Measurements from ENCODE around the gene RCC2. TPM values are rescaled to one million over a fixed set of nuclear protein-coding genes. Genes with fewer than 3 reads are reported as not detected.

Gene RCC2
- total and polyA plus RNA-seq, 4 donors: 2.1 to 36.7 (median 8.1) TPM

DNA sequence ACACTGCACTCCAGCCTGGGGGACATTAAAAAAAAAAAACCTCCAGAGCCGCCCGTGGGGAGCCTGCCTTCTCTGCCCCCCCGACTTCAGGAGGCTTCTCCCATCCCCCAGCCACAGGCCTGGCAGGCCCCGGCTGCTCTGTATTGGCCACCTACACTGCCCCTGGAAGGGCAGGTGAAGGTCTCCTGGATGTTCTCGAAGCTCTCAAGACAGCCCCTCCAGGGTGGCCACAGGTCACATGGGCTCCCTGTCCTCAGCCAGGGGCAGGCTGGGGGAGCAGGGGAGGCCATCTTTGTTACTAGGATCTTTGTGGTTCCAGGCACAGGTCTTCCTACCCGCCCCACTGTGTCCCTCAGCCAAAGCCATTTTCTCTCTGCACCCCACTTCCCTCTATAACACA lies 34.7 kb downstream of the RCC2 start:
- H3K9ac ChIP-seq (ENCODE audit: low read depth in 1 of 2, low read length in 2 of 2): no peak overlapping the region
- 58% methylated on average over 6 of the region's 6 CpGs for WGBS
- TF ChIP-seq RXRA (IDR thresholded peaks at IDR 0.05): no peak
- H3K36me3 ChIP-seq (ENCODE audit: control insufficient read depth in 4 of 4, insufficient read depth in 3 of 4, low read depth in 1 of 4, low read length in 3 of 4): peaks cover 9 to 20% (median 11%) of the 10 kb centered on the region in 4 donors
- no peaks in the 10 kb centered on the region for H3K9me3 ChIP-seq (ENCODE audit: control insufficient read depth in 4 of 4, low read length in 3 of 4)
- H3K4me3 ChIP-seq (ENCODE audit: low read depth in 1 of 3, low read length in 3 of 3): no peak overlapping the region
- no peak overlapping the region for H3K27ac ChIP-seq (ENCODE audit: low read depth in 1 of 2, low read length in 2 of 2)
- no peak for DNase-seq (ENCODE audit: low spot score)
- H3K27me3 ChIP-seq (ENCODE audit: control insufficient read depth in 4 of 4, insufficient read depth in 4 of 4, low read length in 3 of 4): no peaks in the 10 kb centered on the region
- peaks cover 0 to 4% (median 0%) of the 10 kb centered on the region in 4 donors for H3K4me1 ChIP-seq (ENCODE audit: control insufficient read depth in 4 of 4, insufficient read depth in 4 of 4, low read length in 3 of 4)

DNA sequence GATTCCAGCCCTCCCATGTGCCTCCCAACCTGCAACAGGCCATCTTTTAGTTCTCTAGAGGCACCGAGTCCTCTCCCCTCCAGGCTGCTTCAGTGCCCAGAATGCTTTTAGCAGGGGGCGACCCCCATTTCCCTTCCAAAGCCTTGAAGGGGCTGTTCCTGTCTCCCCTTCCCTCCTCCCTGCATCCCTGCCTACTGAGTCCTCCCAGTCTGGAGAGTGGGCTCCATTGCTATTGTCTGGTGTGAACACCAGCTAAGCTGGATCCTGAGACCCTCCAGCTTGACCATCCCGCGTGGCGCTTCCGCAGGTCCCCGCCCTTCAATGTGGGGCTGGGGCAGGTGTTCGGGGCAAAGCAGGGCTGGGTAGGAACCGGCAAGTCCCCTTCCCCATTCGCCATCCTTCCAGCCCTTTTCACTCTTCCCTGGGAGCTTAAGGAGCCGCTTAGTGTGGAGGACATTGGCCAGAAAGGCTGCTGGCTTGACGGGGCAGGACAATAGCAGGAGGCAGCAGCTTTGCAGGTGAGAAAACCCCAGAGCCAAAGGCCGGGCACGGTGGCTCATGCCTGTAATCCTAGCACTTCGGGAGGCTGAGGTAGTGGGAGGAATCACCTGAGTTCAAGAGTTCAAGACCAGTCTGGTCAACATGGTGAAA lies 35.3 kb downstream of the RCC2 start:
- H3K27ac ChIP-seq (ENCODE audit: low read depth in 1 of 2, low read length in 2 of 2): no peak overlapping the region
- H3K27me3 ChIP-seq (ENCODE audit: control insufficient read depth in 4 of 4, insufficient read depth in 4 of 4, low read length in 3 of 4): no peaks in the 10 kb centered on the region
- TF ChIP-seq HNF4G (IDR thresholded peaks at IDR 0.05) (no peak), SP1 (IDR thresholded peaks at IDR 0.05) (no peak), RAD21 (IDR thresholded peaks at IDR 0.05) (no peak), GABPA (IDR thresholded peaks at IDR 0.05 in 1 of 2, conservative IDR thresholded peaks at IDR 0.05 in 1 of 2) (no peak)
- TF ChIP-seq, protein P1, sequence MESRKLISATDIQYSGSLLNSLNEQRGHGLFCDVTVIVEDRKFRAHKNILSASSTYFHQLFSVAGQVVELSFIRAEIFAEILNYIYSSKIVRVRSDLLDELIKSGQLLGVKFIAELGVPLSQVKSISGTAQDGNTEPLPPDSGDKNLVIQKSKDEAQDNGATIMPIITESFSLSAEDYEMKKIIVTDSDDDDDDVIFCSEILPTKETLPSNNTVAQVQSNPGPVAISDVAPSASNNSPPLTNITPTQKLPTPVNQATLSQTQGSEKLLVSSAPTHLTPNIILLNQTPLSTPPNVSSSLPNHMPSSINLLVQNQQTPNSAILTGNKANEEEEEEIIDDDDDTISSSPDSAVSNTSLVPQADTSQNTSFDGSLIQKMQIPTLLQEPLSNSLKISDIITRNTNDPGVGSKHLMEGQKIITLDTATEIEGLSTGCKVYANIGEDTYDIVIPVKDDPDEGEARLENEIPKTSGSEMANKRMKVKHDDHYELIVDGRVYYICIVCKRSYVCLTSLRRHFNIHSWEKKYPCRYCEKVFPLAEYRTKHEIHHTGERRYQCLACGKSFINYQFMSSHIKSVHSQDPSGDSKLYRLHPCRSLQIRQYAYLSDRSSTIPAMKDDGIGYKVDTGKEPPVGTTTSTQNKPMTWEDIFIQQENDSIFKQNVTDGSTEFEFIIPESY (IDR thresholded peaks at IDR 0.05): no peak
- TF ChIP-seq, protein P2, sequence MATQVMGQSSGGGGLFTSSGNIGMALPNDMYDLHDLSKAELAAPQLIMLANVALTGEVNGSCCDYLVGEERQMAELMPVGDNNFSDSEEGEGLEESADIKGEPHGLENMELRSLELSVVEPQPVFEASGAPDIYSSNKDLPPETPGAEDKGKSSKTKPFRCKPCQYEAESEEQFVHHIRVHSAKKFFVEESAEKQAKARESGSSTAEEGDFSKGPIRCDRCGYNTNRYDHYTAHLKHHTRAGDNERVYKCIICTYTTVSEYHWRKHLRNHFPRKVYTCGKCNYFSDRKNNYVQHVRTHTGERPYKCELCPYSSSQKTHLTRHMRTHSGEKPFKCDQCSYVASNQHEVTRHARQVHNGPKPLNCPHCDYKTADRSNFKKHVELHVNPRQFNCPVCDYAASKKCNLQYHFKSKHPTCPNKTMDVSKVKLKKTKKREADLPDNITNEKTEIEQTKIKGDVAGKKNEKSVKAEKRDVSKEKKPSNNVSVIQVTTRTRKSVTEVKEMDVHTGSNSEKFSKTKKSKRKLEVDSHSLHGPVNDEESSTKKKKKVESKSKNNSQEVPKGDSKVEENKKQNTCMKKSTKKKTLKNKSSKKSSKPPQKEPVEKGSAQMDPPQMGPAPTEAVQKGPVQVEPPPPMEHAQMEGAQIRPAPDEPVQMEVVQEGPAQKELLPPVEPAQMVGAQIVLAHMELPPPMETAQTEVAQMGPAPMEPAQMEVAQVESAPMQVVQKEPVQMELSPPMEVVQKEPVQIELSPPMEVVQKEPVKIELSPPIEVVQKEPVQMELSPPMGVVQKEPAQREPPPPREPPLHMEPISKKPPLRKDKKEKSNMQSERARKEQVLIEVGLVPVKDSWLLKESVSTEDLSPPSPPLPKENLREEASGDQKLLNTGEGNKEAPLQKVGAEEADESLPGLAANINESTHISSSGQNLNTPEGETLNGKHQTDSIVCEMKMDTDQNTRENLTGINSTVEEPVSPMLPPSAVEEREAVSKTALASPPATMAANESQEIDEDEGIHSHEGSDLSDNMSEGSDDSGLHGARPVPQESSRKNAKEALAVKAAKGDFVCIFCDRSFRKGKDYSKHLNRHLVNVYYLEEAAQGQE (IDR thresholded peaks at IDR 0.05): no peak
- peaks cover 4 to 13% (median 7%) of the 10 kb centered on the region in 4 donors for H3K36me3 ChIP-seq (ENCODE audit: control insufficient read depth in 4 of 4, insufficient read depth in 3 of 4, low read depth in 1 of 4, low read length in 3 of 4)
- no peak overlapping the region for H3K4me3 ChIP-seq (ENCODE audit: low read depth in 1 of 3, low read length in 3 of 3)
- peaks cover 0 to 4% (median 0%) of the 10 kb centered on the region in 4 donors for H3K4me1 ChIP-seq (ENCODE audit: control insufficient read depth in 4 of 4, insufficient read depth in 4 of 4, low read length in 3 of 4)
- DNase-seq (ENCODE audit: low spot score): no peak
- H3K9me3 ChIP-seq (ENCODE audit: control insufficient read depth in 4 of 4, low read length in 3 of 4): no peaks in the 10 kb centered on the region
- H3K9ac ChIP-seq (ENCODE audit: low read depth in 1 of 2, low read length in 2 of 2): no peak overlapping the region
- WGBS: 61% methylated on average over 15 of the region's 15 CpGs

DNA sequence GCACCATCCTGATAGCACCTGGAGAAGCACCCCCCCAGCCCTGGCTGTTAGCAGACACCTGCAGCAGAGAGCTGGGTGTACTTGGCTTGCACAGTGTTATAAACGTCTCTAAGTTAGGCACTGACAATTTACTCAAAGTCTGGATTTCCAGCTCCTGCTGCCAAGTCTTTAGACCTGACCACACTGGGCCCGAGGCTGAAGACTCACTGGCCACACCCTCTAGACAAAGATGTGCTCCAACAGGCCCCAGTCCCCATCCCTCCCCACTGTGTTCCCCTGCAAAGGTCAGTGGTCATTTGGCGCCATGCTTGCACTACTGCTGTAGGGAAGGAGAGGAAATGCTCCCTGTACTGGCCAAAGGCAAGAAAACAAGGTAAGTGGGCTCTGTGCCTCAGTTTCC lies 36.4 kb downstream of the RCC2 start:
- Histone ChIP-seq H3K4me3 (ENCODE audit: low read depth in 1 of 3, low read length in 3 of 3) (no peak overlapping the region), H3K4me1 (ENCODE audit: control insufficient read depth in 4 of 4, insufficient read depth in 4 of 4, low read length in 3 of 4) (peaks cover 0 to 4% (median 0%) of the 10 kb centered on the region in 4 donors), H3K27ac (ENCODE audit: low read depth in 1 of 2, low read length in 2 of 2) (no peak overlapping the region), H3K36me3 (ENCODE audit: control insufficient read depth in 4 of 4, insufficient read depth in 3 of 4, low read depth in 1 of 4, low read length in 3 of 4) (peaks cover 0 to 5% (median under 1%) of the 10 kb centered on the region in 4 donors), H3K9me3 (ENCODE audit: control insufficient read depth in 4 of 4, low read length in 3 of 4) (no peaks in the 10 kb centered on the region), H3K27me3 (ENCODE audit: control insufficient read depth in 4 of 4, insufficient read depth in 4 of 4, low read length in 3 of 4) (no peaks in the 10 kb centered on the region), H3K9ac (ENCODE audit: low read depth in 1 of 2, low read length in 2 of 2) (no peak overlapping the region)
- DNase-seq (ENCODE audit: low spot score): no peak
- WGBS: 59% methylated on average over 3 of the region's 3 CpGs
- TF ChIP-seq TAF1 (conservative IDR thresholded peaks at IDR 0.05) (no peak), NR2F2 (IDR thresholded peaks at IDR 0.05) (no peak), GABPA (IDR thresholded peaks at IDR 0.05 in 1 of 2, conservative IDR thresholded peaks at IDR 0.05 in 1 of 2) (no peak), HNF4G (IDR thresholded peaks at IDR 0.05) (no peak), JUND (IDR thresholded peaks at IDR 0.05) (no peak), RXRA (IDR thresholded peaks at IDR 0.05) (no peak), EGR1 (IDR thresholded peaks at IDR 0.05; ENCODE audit: low read depth in 2 of 2) (no peak), YY1 (IDR thresholded peaks at IDR 0.05) (no peak), HNF4A (conservative IDR thresholded peaks at IDR 0.05) (no peak)
- TF ChIP-seq, protein P3, sequence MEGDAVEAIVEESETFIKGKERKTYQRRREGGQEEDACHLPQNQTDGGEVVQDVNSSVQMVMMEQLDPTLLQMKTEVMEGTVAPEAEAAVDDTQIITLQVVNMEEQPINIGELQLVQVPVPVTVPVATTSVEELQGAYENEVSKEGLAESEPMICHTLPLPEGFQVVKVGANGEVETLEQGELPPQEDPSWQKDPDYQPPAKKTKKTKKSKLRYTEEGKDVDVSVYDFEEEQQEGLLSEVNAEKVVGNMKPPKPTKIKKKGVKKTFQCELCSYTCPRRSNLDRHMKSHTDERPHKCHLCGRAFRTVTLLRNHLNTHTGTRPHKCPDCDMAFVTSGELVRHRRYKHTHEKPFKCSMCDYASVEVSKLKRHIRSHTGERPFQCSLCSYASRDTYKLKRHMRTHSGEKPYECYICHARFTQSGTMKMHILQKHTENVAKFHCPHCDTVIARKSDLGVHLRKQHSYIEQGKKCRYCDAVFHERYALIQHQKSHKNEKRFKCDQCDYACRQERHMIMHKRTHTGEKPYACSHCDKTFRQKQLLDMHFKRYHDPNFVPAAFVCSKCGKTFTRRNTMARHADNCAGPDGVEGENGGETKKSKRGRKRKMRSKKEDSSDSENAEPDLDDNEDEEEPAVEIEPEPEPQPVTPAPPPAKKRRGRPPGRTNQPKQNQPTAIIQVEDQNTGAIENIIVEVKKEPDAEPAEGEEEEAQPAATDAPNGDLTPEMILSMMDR (IDR thresholded peaks at IDR 0.05; ENCODE audit: low read depth, low read length, missing input control): no peak
- TF ChIP-seq, protein P4, sequence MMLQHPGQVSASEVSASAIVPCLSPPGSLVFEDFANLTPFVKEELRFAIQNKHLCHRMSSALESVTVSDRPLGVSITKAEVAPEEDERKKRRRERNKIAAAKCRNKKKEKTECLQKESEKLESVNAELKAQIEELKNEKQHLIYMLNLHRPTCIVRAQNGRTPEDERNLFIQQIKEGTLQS (IDR thresholded peaks at IDR 0.05): no peak
